BJ (cell line): Measurements from ENCODE around the gene ZNF621. TPM values are rescaled to one million over a fixed set of nuclear protein-coding genes. Genes with fewer than 3 reads are reported as not detected.

Source experiments
- CTCF ChIA-PET: fragments of 350-600 bp; formaldehyde crosslinking; extraction: SDS; loops from one replicate; lab custom pipeline; 2021; ENCODE audit warnings: antibody characterized with exemption, inconsistent platforms; lab: Yijun Ruan, JAX
- POLR2A ChIA-PET: fragments of 300-600 bp; sonication (Branson Sonifier 250); formaldehyde crosslinking; extraction: SDS; loops from one replicate; lab custom pipeline; 2021; ENCODE audit warnings: antibody characterized with exemption; lab: Charles Lee
- DNase-seq: peaks from one replicate; pipeline ENCODE4 v3.0.0-alpha.2; 2011; ENCODE audit warnings: low read depth
- H3K27me3 ChIP-seq: 2 replicates; pipeline ENCODE4 v1.6.0; 2011; ENCODE audit warnings: low read length; ENCODE audit not compliant: control insufficient read depth, insufficient read depth
- H3K36me3 ChIP-seq: 2 replicates; pipeline ENCODE4 v1.5.1; 2011; ENCODE audit warnings: low read length; ENCODE audit not compliant: control insufficient read depth, insufficient read depth
- H3K4me3 ChIP-seq: 2 replicates; pipeline ENCODE4 v1.5.1; 2011; ENCODE audit warnings: low read depth, mild to moderate bottlenecking, control low read depth, low read length
- polyA minus RNA-seq: library from RNA; depleted of rRNA, polyadenylated mRNA; stranded (reverse); fragments of >200 nt; gene quantifications from 2 replicates; pipeline ENCODE4 v1.2.3, GENCODE V29; 2011; rRNA and poly(A)+ RNA removed
- polyA plus RNA-seq: library from polyadenylated mRNA; depleted of rRNA; stranded (reverse); fragments of >200 nt; gene quantifications from 2 replicates; pipeline ENCODE4 v1.2.3, GENCODE V29; 2011; rRNA removed
- TF ChIP-seq, protein P1 (sequence below): IDR thresholded peaks from 2 replicates; pipeline ENCODE4 v1.5.1; 2011; ENCODE audit warnings: low read depth, mild to moderate bottlenecking, control low read depth, inconsistent platforms, low read length, moderate library complexity; ENCODE audit not compliant: insufficient read depth

The ZNF621 gene
- 13.2 and 17.3 TPM in 2 replicates for polyA plus RNA-seq
- 12.5 and 13.6 TPM in 2 replicates for polyA minus RNA-seq

DNA sequence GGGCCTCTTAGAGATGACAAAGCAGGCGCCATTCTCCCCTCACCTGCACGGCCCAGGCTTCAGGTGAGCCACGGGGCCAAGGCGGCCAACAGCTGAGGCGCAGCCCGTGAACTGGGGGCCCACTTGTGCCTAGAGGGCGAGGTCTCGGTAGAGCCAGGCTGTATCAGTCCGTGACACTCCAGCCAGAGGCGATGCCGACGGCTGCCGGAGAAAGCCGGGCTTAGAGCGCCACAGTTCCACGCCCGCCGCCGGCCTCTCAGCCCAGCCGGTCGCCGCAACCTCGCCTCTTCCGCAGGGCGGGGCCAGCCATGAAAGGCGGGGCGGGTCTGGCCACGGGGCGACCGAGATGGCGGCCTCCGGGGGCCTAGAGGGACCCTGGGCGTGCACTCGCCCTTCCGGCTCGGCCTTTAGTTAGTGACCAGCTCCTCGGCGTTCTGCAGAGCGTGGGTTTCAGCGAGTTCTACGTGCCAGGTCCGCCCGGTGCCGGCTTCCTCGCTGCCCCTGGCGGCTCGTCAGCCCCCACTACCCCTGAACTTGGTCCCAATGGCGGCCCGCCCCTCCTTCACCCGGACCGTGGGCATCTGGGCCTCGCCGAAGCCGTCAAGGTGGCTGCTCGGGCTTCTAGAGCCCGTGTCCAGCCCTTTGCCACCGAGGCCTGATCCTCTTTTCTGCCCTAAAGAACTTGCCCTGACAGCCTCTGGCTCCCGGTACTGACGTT lies at the start of gene ZNF621:
ZNF621 (plus strand) TSS at position 393 of the 718 bp plus-strand sequence. CDS start 881 bp downstream, outside the sequence.
- CTCF ChIA-PET, result interaction anchor here (1.2 kb wide), 1 partner anchor 20 kb away, joined by 3 read pairs; no protein-coding TSS in a partner anchor
- POLR2A ChIA-PET, result no interaction called here

DNA sequence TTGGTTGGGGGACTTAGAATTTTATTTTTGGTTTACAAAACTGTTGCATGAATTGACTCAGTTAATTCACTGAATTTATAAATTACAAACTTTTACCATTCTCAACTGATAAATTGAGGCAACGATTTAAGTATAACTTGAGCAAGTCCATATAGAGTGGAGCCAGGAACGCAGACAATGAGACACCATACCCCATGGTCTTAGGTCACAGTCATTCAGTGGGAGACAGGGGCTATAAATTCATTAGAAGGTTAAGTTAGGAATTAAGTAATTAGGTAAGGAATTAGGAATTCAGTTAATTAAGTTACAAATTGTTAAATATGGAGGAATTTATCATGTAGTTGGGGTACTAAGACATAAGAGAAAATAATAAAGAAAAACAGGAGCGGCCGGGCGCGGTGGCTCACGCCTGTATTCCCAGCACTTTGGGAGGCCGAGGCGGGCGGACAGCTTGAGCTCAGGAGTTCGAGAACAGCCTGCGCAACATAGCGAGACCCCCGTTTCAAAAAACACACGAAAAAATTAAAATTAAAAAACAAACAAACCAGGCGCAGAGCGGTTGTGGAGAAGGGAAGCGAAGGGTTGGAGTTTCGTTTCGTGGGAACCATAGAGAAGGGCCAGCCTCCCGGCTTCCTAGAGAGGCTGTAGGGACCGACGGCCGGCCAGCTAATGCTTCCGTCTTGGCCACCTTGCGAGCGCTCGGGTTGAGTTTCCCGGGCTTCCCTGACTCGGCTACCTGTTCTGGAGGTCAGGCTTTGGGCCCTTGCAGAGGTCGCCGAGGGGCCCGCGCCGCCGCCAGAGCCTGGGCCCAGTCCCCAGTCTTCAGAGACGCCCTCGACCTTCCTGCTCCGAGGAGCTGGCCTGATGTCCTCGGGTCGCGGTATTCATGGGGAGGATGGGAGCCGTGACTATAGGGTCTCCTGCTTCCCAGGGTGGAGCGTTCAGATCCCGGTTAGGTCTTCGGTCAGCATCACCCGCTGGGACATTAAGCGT lies 48.0 kb upstream of the ZNF621 start, which contains the start of gene ZNF619:
ZNF619 (plus strand) TSS at position 645 of the 993 bp plus-strand sequence. CDS start 858 bp downstream, outside the sequence.
- peak; percentile 13 for DNase-seq
- CTCF ChIA-PET, result interaction anchor here (0.6 to 1.2 kb wide), 2 partner anchors 25 to 1711 kb away, joined by 3 to 4 read pairs; no protein-coding TSS in a partner anchor
- peak within 1 kb of the TSS; percentile 84 for H3K4me3 ChIP-seq
- TF ChIP-seq, protein P1, sequence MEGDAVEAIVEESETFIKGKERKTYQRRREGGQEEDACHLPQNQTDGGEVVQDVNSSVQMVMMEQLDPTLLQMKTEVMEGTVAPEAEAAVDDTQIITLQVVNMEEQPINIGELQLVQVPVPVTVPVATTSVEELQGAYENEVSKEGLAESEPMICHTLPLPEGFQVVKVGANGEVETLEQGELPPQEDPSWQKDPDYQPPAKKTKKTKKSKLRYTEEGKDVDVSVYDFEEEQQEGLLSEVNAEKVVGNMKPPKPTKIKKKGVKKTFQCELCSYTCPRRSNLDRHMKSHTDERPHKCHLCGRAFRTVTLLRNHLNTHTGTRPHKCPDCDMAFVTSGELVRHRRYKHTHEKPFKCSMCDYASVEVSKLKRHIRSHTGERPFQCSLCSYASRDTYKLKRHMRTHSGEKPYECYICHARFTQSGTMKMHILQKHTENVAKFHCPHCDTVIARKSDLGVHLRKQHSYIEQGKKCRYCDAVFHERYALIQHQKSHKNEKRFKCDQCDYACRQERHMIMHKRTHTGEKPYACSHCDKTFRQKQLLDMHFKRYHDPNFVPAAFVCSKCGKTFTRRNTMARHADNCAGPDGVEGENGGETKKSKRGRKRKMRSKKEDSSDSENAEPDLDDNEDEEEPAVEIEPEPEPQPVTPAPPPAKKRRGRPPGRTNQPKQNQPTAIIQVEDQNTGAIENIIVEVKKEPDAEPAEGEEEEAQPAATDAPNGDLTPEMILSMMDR, result no peak
- H3K36me3 ChIP-seq, result peaks cover 3% of the 10 kb centered on the region
- POLR2A ChIA-PET, result no interaction called here
- H3K27me3 ChIP-seq, result no peaks in the 10 kb centered on the region

More for the DNA sequence above, at the start of gene ZNF621:
- no peaks in the 10 kb centered on the region for H3K27me3 ChIP-seq
- H3K36me3 ChIP-seq, result peaks cover 2% of the 10 kb centered on the region
- DNase-seq, result peak; percentile 31
- peak within 1 kb of the TSS; percentile 68 for H3K4me3 ChIP-seq
- TF ChIP-seq, protein P1, result no peak

DNA sequence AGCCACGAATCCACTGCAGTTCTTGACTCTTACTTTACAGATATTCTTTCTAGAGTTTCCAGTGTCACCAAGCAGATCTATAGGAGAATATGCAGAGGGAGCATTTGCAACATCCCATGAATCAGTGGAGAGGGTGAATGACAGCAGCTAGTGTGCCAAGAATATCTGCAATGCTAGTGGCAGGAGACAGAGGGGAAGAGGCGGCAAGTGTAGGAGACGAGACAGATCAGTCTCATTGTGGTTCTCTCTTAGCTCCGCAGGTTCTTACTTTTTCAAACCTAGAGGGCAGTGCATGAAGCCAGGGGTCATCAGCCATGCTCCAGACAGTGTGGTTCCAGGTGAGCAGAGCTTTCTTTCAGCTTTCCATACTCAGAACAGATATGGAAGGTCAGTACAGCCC lies 47.1 kb upstream of the ZNF621 start:
- Histone ChIP-seq H3K27me3 (no peaks in the 10 kb centered on the region), H3K4me3 (peak overlapping the region; percentile 84), H3K36me3 (peaks cover 5% of the 10 kb centered on the region)
- TF ChIP-seq, protein P1, result no peak
- ChIA-PET CTCF (interaction anchor here (0.6 to 1.3 kb wide), 3 partner anchors 25 to 1710 kb away, joined by 3 to 4 read pairs (median 4); partner anchors contain the start of gene ZNF620), POLR2A (no interaction called here)
- no peak for DNase-seq

DNA sequence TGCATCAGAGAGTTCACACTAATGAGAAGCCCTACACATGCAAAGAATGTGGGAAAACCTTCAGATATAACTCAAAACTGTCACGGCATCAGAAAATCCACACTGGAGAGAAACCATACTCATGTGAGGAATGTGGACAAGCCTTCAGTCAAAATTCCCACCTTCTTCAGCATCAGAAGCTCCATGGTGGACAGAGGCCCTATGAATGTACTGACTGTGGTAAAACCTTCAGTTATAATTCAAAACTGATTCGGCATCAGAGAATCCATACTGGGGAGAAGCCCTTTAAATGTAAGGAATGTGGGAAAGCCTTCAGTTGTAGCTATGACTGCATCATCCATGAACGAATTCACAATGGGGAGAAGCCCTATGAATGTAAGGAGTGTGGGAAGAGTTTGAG lies 37.6 kb upstream of the ZNF621 start:
- TF ChIP-seq, protein P1, result no peak
- Histone ChIP-seq H3K27me3 (no peaks in the 10 kb centered on the region), H3K36me3 (peaks cover 11% of the 10 kb centered on the region), H3K4me3 (no peak overlapping the region)
- CTCF ChIA-PET, result interaction anchor here (0.6 kb wide), 1 partner anchor 1595 kb away, joined by 3 read pairs; no protein-coding TSS in a partner anchor
- no peak for DNase-seq
- POLR2A ChIA-PET, result no interaction called here
